HAP-1 (cell line): Measurements from ENCODE around the gene SSH2.
"Not testable (repeated sequence)": the region's sequence is repeated elsewhere in the genome, so short reads cannot be mapped to it uniquely, and the experiment has no call there.

ENCODE experiments used
- DNase-seq, 2 experiments: peaks; one replicate each; pipeline ENCODE4 v3.0.0-alpha.2; 2016 to 2020; ENCODE audit warnings: low spot score in 2 of 2
- H3K27me3 ChIP-seq: fragments of 250-450 bp; sonication (Bioruptor Pico); 2 replicates; pipeline ENCODE4 v1.5.1; 2020; ENCODE audit warnings: low read depth, mild to moderate bottlenecking, moderate library complexity
- H3K36me3 ChIP-seq: fragments of 250-450 bp; sonication (Bioruptor Pico); replicated peaks from 2 replicates; pipeline ENCODE4 v1.5.1; 2020; ENCODE audit warnings: mild to moderate bottlenecking
- H3K4me1 ChIP-seq: fragments of 250-450 bp; sonication (Bioruptor Pico); 2 replicates; pipeline ENCODE4 v1.5.1; 2020; ENCODE audit warnings: mild to moderate bottlenecking
- H3K4me3 ChIP-seq: fragments of 250-450 bp; sonication (Bioruptor Pico); 2 replicates; pipeline ENCODE4 v1.5.1; 2020; ENCODE audit warnings: mild to moderate bottlenecking, moderate library complexity
- H3K9me3 ChIP-seq: fragments of 250-450 bp; sonication (Bioruptor Pico); 2 replicates; pipeline ENCODE4 v1.5.1; 2020; ENCODE audit warnings: mild to moderate bottlenecking, moderate library complexity
- in situ Hi-C: fragments of 300-500 bp; cut with MboI; formaldehyde crosslinking; loops from 3 replicates; pipeline ENCODE4 v1.14.3; 2020; ENCODE audit warnings: low sequenced_read_pairs, inconsistent platforms, mixed read lengths

The SSH2 gene

DNA sequence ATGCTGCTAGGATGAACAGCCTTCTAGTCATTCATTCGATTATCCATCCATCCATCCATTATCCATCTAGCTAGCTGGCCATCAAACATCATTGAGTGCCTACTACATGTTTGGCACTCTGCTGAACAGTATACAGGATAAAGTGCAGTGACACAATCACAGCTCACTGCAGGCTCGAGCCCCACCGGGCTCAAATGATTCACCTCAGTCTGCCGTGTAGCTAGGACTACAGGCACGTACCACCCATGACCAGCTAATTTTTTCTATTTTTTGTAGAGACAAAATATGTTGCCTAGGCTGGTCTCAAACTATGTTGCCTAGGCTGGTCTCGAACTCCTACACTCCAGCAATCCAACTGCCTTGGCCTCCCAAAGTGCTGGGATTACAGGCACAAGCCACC, 50.0 kb downstream of the SSH2 start:
- Histone ChIP-seq H3K4me1 (peaks cover 15% of the 10 kb centered on the region), H3K36me3 (no peaks in the 10 kb centered on the region; the same call in 1 of the 2 replicates), H3K4me3 (no peak overlapping the region), H3K27me3 (no peaks in the 10 kb centered on the region), H3K9me3 (no peaks in the 10 kb centered on the region; the same call in 1 of the 2 replicates)
- no peak for DNase-seq
- in situ Hi-C loops, result no loop called here

DNA sequence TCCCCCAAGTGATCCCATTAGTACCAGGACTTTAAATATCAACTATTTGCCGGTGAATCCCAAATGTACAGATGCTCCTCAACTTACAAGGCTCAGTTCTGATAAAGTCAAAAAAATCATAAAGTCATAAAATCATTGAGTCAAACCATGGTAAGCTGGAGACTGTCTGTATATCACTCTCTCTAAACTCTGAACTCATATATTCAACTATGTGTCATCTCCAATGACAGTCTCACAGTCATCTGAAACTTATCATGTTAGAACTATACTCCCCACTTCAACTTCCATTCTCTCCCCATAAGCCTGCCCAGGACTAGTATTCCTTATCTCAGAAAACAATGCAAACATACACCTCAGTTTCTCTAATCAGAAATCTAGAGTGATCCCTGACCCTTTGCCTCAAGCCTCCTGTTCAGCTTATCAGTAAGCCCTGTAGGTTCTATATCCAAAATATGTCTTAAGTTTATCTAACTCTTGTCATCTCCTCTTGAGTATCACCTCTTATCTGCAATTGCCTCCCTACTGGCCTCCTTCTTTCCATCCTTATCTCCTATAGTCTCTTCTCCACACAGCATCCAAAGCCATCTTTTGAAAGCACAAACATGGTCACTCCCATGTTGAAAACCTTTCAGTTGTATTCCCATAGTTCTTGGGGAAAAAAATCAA, 55.0 kb downstream of the SSH2 start:
- Histone ChIP-seq H3K36me3 (no peaks in the 10 kb centered on the region), H3K4me1 (peaks cover 5% of the 10 kb centered on the region)

DNA sequence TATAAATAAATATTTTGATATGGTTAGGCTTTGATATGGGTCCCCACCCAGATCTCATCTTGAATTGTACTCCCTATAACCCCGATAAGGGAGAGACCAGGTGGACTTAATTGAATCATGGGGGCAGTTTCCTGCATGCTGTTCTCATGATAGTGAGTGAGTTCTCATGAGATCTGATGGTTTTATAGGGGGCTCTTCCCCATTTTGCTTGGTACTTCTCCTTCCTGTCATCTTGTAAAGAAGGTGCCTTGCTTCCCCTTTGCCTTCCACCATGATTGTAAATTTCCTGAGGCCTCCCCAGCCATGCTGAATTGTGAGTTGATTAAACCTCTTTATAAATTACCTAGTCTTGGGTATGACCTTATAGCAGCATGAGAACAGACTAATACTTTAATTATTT, 55.7 kb downstream of the SSH2 start:
- H3K9me3 ChIP-seq, H3K36me3 ChIP-seq, H3K4me1 ChIP-seq, H3K27me3 ChIP-seq, H3K4me3 ChIP-seq, DNase-seq, in situ Hi-C loops: not testable (repeated sequence)

More for the DNA sequence above, 55.0 kb downstream of the SSH2 start:
- Histone ChIP-seq H3K4me3 (no peak overlapping the region), H3K9me3 (no peaks in the 10 kb centered on the region; the same call in 1 of the 2 replicates), H3K27me3 (no peaks in the 10 kb centered on the region)
- in situ Hi-C loops, result no loop called here
- DNase-seq, result no peak

DNA sequence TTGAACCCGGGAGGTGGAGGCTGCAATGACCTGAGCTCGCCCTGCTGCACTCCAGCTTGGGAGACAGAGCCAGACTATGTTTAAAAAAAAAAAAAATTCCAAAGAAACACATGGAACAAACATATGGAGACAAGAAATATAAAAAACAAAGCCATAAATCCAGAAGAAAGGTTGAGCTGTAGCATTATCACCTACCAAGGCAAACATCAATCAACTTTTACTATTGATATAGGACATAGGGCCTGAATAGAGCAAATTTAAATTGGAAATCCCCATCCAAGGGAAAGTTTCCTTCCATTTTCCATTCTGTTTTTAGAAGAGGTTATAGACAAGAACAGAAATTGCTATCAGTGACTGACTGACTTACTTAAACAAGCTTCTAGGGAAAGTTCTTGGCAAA, 56.6 kb downstream of the SSH2 start:
- H3K9me3 ChIP-seq, result no peaks in the 10 kb centered on the region; the same call in 1 of the 2 replicates
- H3K36me3 ChIP-seq, result no peaks in the 10 kb centered on the region
- no peak for DNase-seq
- no peak overlapping the region for H3K4me3 ChIP-seq
- H3K27me3 ChIP-seq, result no peaks in the 10 kb centered on the region
- in situ Hi-C loops, result no loop called here
- H3K4me1 ChIP-seq, result peaks cover 5% of the 10 kb centered on the region

DNA sequence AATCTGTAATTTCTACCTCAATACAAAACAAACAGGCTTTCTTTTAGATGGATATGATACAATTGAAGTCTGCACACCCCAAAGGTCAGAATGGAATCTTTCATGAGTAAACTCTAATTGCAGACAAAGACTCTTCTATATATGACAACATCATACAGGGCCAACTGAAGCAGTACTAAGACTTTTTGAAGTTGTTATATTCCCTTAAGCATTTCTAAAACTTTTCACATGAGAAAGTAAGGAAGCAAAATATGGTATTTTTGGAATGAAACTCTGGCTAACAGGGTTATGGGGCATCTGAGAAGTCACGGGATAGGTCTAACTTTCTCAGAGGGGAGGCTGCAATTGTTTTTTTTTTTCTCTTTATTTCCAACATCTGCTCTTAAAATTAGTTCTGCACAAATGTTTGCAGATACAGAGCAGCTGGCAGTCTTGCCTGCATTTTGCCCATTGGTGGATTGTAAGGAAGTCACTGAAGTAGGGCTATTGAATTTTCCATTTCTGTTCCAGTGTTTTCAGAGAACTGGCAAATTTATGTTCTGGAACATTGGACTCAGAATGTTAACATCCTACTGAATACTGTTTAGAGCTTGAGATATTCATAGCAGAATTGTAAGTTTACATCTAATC, 59.1 kb downstream of the SSH2 start:
- no peaks in the 10 kb centered on the region for H3K27me3 ChIP-seq
- peaks cover 16% of the 10 kb centered on the region for H3K4me1 ChIP-seq
- no peak for DNase-seq
- no peaks in the 10 kb centered on the region for H3K9me3 ChIP-seq
- no peaks in the 10 kb centered on the region for H3K36me3 ChIP-seq
- H3K4me3 ChIP-seq, result no peak overlapping the region
- in situ Hi-C loops, result no loop called here

- no peaks in the 10 kb centered on the region for H3K9me3 ChIP-seq
- H3K4me3 ChIP-seq, result no peak overlapping the region
- no peak for DNase-seq
- in situ Hi-C loops, result no loop called here
- H3K27me3 ChIP-seq, result no peaks in the 10 kb centered on the region
- no peaks in the 10 kb centered on the region for H3K36me3 ChIP-seq
- peaks cover 26% of the 10 kb centered on the region for H3K4me1 ChIP-seq
Measured at GRCh38 chr17:29867643-29868181, 62.3 kb downstream of the SSH2 start.

DNA sequence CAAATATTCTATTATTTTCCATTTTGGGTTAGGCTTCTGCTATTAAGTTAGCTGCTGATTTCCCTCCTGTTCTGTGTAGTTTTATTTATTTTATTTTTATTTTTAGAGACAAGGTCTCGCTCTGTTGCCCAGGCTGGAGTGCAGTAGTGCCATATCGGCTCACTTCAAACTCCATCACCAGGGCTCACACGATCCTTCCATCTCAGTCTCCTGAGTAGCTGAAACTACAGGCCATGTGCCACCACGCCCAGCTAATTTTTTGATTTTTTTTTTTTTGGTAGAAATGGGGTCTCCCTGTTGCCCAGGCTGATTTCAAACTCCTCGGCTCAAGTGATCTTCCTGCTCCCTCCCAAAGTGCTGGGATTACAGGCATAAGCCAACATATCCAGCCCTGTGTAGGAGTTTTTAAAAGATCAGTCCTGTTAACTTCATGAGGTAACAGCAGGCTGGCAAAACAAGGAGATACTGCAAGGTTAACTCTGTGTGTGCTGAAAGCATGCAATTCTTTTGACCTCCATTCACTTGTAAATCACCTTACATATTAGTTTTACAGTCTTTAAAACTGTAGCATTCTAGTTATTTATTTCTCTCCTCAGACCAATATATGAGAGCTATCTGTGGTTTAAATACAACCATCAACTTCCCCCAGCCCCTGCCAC, 63.2 kb downstream of the SSH2 start:
- in situ Hi-C loops, result no loop called here
- peak; percentile 19 to 50 for DNase-seq
- H3K36me3 ChIP-seq, result no peaks in the 10 kb centered on the region
- H3K4me3 ChIP-seq, result no peak overlapping the region
- peaks cover 26% of the 10 kb centered on the region for H3K4me1 ChIP-seq
- H3K27me3 ChIP-seq, result no peaks in the 10 kb centered on the region
- no peaks in the 10 kb centered on the region for H3K9me3 ChIP-seq

- Histone ChIP-seq H3K36me3 (no peaks in the 10 kb centered on the region), H3K27me3 (no peaks in the 10 kb centered on the region), H3K9me3 (no peaks in the 10 kb centered on the region), H3K4me1 (peaks cover 28% of the 10 kb centered on the region), H3K4me3 (no peak overlapping the region)
- no peak for DNase-seq
- in situ Hi-C loops, result no loop called here
Measured at GRCh38 chr17:29864615-29865014, 65.4 kb downstream of the SSH2 start.

DNA sequence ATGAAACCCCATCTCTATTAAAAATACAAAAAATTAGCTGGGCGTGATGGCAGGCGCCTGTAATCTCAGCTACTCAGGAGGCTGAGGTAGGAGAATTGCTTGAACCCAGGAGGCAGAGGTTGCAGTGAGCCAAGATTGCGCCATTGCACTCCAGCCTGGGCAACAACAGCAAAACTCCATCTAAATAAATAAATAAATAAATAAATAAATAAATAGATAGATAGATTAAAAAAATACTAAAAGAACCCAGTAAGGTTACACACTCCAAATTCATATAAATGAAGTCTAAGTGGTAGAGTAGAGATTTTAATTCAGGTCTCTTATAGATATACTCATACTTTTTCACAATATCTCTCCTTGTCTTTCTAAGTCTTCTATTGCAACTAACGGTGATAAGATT, 65.9 kb downstream of the SSH2 start:
- H3K4me3 ChIP-seq, in situ Hi-C loops, DNase-seq, H3K9me3 ChIP-seq, H3K27me3 ChIP-seq, H3K36me3 ChIP-seq: not testable (repeated sequence)
- H3K4me1 ChIP-seq, result peaks cover 28% of the 10 kb centered on the region

DNA sequence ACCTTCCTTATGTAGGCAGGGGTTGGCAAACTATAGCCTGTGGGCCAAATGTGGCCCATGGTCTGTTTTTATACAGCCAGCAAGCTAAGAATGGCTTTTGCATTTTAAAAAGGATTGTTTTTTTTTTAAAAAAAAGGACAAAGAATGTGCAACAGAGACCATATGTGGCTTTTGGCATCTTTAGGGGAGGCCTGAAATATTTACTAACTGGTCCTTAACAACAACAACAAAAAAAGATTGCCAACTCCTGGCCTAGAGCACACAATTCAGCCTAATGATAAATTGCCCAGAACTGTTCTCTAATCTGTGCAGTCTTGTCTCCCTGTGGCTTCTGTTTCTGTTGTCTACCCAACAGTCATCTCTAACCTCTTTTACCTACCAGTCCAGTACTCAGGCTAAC, 67.1 kb downstream of the SSH2 start:
- DNase-seq, result no peak
- no peaks in the 10 kb centered on the region for H3K27me3 ChIP-seq
- in situ Hi-C loops, result no loop called here
- H3K4me1 ChIP-seq, result peaks cover 26% of the 10 kb centered on the region
- no peaks in the 10 kb centered on the region for H3K36me3 ChIP-seq
- no peak overlapping the region for H3K4me3 ChIP-seq
- H3K9me3 ChIP-seq, result 0 out of 2 replicates have a peak, but pooled peaks cover 4% of the 10 kb centered on the region

DNA sequence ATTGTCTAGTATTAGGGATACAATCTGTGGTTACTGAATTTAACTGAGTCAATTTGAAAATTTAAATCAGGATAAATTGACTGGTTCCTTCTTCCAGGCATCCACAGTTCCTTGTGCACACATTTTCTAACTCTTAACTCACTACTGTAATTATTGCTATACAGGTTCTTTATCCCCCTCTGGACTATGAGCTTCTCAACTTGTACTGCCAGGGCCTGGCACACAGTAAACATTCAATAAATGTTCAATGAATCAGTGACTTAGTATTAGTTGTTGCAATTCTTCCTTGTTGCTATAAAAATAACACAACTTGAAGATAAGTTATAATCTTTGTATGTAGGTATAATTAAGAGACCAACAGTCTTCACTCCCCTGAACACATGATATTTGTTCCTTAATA, 67.9 kb downstream of the SSH2 start:
- H3K27me3 ChIP-seq, result no peaks in the 10 kb centered on the region
- in situ Hi-C loops, result no loop called here
- no peak overlapping the region for H3K4me3 ChIP-seq
- peaks cover 19% of the 10 kb centered on the region for H3K4me1 ChIP-seq
- no peaks in the 10 kb centered on the region for H3K36me3 ChIP-seq
- H3K9me3 ChIP-seq, result 0 out of 2 replicates have a peak, but pooled peaks cover 4% of the 10 kb centered on the region
- DNase-seq, result no peak

DNA sequence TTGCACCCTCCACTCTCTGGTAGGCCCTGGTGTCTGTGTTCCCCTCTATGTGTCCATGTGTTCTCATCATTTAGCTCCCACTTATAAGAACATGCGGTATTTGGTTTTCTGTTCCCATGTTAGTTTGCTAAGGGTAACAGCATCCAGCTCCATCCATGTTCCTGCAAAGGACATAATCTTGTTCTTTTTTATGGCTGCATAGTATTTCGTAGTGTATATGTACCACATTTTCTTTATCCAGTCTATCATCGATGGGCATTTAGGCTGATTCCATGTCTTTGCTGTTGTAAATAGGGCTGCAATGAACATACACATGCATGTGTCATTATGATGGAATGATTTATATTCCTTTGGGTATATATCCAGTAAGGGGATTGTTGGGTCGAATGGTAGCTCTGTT, 70.6 kb downstream of the SSH2 start:
- H3K9me3 ChIP-seq, H3K36me3 ChIP-seq, in situ Hi-C loops, H3K27me3 ChIP-seq, DNase-seq, H3K4me1 ChIP-seq, H3K4me3 ChIP-seq: not testable (repeated sequence)

DNA sequence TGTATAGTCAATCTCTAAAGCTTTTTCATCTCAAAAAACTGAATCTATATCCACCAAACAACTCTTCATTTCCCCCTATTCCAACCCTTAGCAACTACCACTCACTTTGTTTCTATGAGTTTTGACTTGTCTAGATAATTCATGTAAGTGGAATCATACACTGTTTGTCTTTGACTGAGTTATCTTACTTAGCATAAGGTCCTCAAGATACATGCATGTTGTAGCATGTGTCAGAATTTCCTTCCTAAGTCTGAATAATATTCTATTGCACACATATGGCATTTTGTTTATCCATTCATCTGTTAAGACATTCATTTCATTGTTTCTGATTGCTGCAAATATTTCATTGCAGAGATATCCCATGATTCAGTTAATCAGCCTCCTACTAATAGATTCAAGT, 72.2 kb downstream of the SSH2 start:
- in situ Hi-C loops, result no loop called here
- H3K9me3 ChIP-seq, result 0 out of 2 replicates have a peak, but pooled peaks cover 4% of the 10 kb centered on the region
- peaks cover 3% of the 10 kb centered on the region; the same call in 1 of the 2 replicates for H3K4me1 ChIP-seq
- H3K36me3 ChIP-seq, result no peaks in the 10 kb centered on the region
- H3K27me3 ChIP-seq, result no peaks in the 10 kb centered on the region
- DNase-seq, result no peak
- H3K4me3 ChIP-seq, result no peak overlapping the region

DNA sequence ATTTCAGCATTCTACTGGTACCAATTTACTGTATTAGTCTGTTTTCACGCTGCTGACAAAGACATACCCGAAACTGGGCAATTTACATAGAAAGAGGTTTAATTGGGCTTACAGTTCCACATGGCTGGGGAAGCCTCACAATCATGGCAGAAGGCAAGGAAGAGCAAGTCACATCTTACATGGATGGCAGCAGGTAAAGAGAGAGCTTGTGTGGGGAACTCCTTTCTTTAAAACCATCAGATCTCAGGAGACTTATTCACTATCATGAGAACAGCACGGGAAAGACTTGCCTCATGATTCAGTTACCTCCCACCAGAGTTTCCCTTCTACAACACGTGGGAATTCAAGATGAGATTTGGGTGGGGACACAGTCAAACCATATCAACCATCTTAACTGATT, 72.9 kb downstream of the SSH2 start:
- in situ Hi-C loops, H3K36me3 ChIP-seq, H3K9me3 ChIP-seq, DNase-seq, H3K4me1 ChIP-seq, H3K4me3 ChIP-seq, H3K27me3 ChIP-seq: not testable (repeated sequence)
